Spleen (tissue), 11 donors: ENCODE measurements around the gene SMOC2. TPM values are rescaled to one million over a fixed set of nuclear protein-coding genes. Genes with fewer than 3 reads are reported as not detected.

Experiments used
- DNase-seq: peaks from one replicate; pipeline ENCODE4 v3.0.0-alpha.2; 2020
- H3K27ac ChIP-seq, 8 donors: fragments of 200-600 bp; sonication (generic) in 7 of 8; 1 replicate in 4 of 8; 2 replicates in 4 of 8; pipeline versions ENCODE4 v1.5.0 to v1.8.0; 2016 to 2021; ENCODE audit warnings: inconsistent platforms in 4 of 8, mild to moderate bottlenecking in 4 of 8, moderate library complexity in 1 of 8
- H3K27me3 ChIP-seq, 7 donors: fragments of 200-600 bp; sonication (generic) in 6 of 7; replicated peaks in 1 of 7; 1 replicate in 4 of 7; 2 replicates in 3 of 7; pipeline versions ENCODE4 v1.5.0 to v1.8.0; 2016 to 2021; ENCODE audit warnings: inconsistent platforms in 3 of 7, mild to moderate bottlenecking in 1 of 7
- H3K36me3 ChIP-seq, 6 donors: fragments of 200-600 bp; sonication (generic) in 5 of 6; 1 replicate in 4 of 6; 2 replicates in 2 of 6; pipeline versions ENCODE4 v1.5.0 to v1.8.0; 2016 to 2021; ENCODE audit warnings: inconsistent platforms in 2 of 6
- H3K4me1 ChIP-seq, 6 donors: fragments of 200-600 bp; sonication (generic) in 5 of 6; 1 replicate in 3 of 6; 2 replicates in 3 of 6; pipeline versions ENCODE4 v1.5.0 to v1.8.0; 2016 to 2021; ENCODE audit warnings: inconsistent platforms in 3 of 6
- H3K4me3 ChIP-seq, 8 donors: fragments of 200-600 bp; sonication (generic) in 7 of 8; 1 replicate in 4 of 8; 2 replicates in 4 of 8; pipeline versions ENCODE4 v1.5.0 to v1.8.0; 2016 to 2021; ENCODE audit warnings: inconsistent platforms in 4 of 8, mild to moderate bottlenecking in 4 of 8, moderate library complexity in 2 of 8
- H3K9me3 ChIP-seq, 8 donors: fragments of 200-600 bp; sonication (generic) in 7 of 8; 1 replicate in 4 of 8; 2 replicates in 4 of 8; pipeline versions ENCODE4 v1.5.0 to v1.8.0; 2016 to 2021; ENCODE audit warnings: inconsistent platforms in 4 of 8
- POLR2A ChIP-seq, 3 donors: fragments of 450-650 bp; IDR thresholded peaks; one replicate each; pipeline ENCODE4 v1.5.1; 2017; ENCODE audit warnings: antibody characterized with exemption in 3 of 3, mild to moderate bottlenecking in 1 of 3
- POLR2AphosphoS5 ChIP-seq, 3 donors: sonication (generic); formaldehyde crosslinking; IDR thresholded peaks; one replicate each; pipeline ENCODE4 v1.5.1; 2017; ENCODE audit warnings: antibody characterized with exemption in 3 of 3
- WGBS, 5 donors: extraction: QIAGEN DNeasy Blood & Tissue Kit in 3 of 5; methylation state at CpG; one replicate each; pipeline versions ENCODE4 v1.1.5 to v1.1.7; 2013 to 2018; 5-methylcytosine and 5-hydroxymethylcytosine counted together
- intact Hi-C: fragments of 100-400 bp; cut with DNase I; formaldehyde crosslinking; loops from one replicate; pipeline ENCODE4 v1.15.0; 2023; ENCODE audit warnings: low total_unique reads
- polyA plus RNA-seq, 3 donors: library from polyadenylated mRNA; stranded (reverse); fragments of 200-250 nt; gene quantifications; one replicate each; pipeline ENCODE4 v1.2.1, GENCODE V29; 2013
- total RNA-seq, 7 donors: library from RNA; depleted of rRNA in 3 of 7; stranded (reverse); fragments of >200 nt in 3 of 7; fragmentation: NEBNext Ultra II Directional in 4 of 7; extraction: Animal tissue kit (Norgen Biotek cat#: 25700) in 4 of 7; gene quantifications; one replicate each; pipeline versions ENCODE4 v1.1.0 to v1.2.1, GENCODE V29; 2016 to 2021
- TF ChIP-seq, protein P1 (sequence below), 11 experiments: fragments of 200-600 bp in 7 of 11; fragments of 450-650 bp in 4 of 11; sonication (generic) in 4 of 11; IDR thresholded peaks in 8 of 11; conservative IDR thresholded peaks in 3 of 11; 1 replicate in 7 of 11; 2 replicates in 4 of 11; pipeline versions ENCODE4 v1.4.0 to v1.8.0; 2016 to 2021; ENCODE audit warnings: antibody characterized with exemption in 11 of 11, inconsistent platforms in 4 of 11, mild to moderate bottlenecking in 1 of 11
- donor health status: healthy with polysubstance abuse.
- donor health status: DM: no; HTN: no; CAD: no; lungs with moderate emphysema.
- donor health status: DM: no; HTN: no; CAD: no.
- donor health status: Bipolar disorder and iron deficiency.
- donor health status: healthy.
- donor health status: DM: no; HTN: no; CAD: no.
- donor health status: DM: yes; HTN: yes; CAD: no.

Gene SMOC2
- total and polyA plus RNA-seq, 10 donors, result 0.94 to 7.6 (median 1.8) TPM

DNA sequence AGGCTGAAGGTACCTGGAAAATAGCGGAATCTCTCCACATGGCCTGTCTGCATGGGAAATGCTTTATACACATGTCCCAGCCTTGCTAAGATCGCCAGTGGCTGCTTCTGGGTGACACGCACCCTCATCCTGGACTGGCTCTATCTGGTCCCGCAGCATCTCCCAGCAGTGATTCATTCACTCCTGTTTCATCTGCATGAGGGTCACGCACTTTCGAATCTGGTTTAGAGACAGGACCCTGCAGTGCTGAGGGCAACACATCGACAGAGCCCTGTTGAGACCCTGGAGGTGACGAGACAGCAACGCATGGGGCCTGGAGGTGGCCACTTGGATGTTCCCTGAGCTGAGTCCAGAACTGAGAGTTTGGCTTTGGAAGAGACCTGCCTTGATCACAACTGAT lies 136.5 kb downstream of the SMOC2 start:
- WGBS, 5 donors, result 77 to 87% (median 82%) methylated on average over 9 of the region's 9 CpGs
- intact Hi-C loops, result no loop called here

DNA sequence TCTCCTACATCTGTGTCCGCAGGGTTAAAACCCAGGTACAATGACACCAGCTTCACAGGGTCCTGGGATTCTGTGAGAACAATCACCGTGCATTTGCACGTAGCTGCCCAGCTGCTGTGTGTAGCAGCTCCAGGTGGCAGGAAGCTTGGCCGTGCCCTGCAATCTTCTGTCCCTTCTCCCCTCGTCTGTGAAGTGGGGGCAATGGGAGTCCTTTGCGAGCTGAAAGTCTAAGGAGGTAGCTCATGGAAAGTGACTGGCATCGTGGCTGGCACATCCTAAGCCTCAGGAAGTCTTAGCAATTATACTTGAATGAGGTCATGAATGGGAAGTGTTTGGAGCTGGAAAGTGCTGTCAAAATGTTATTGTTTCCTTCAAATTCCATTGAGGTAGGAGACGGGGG lies 137.1 kb downstream of the SMOC2 start:
- H3K4me3 ChIP-seq, result no peak overlapping the region
- no peaks in the 10 kb centered on the region for H3K36me3 ChIP-seq
- H3K4me1 ChIP-seq, result no peaks in the 10 kb centered on the region
- DNase-seq, result no peak
- H3K27ac ChIP-seq, result no peak overlapping the region
- TF ChIP-seq, protein P1, sequence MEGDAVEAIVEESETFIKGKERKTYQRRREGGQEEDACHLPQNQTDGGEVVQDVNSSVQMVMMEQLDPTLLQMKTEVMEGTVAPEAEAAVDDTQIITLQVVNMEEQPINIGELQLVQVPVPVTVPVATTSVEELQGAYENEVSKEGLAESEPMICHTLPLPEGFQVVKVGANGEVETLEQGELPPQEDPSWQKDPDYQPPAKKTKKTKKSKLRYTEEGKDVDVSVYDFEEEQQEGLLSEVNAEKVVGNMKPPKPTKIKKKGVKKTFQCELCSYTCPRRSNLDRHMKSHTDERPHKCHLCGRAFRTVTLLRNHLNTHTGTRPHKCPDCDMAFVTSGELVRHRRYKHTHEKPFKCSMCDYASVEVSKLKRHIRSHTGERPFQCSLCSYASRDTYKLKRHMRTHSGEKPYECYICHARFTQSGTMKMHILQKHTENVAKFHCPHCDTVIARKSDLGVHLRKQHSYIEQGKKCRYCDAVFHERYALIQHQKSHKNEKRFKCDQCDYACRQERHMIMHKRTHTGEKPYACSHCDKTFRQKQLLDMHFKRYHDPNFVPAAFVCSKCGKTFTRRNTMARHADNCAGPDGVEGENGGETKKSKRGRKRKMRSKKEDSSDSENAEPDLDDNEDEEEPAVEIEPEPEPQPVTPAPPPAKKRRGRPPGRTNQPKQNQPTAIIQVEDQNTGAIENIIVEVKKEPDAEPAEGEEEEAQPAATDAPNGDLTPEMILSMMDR (IDR thresholded peaks at IDR 0.05 in 8 of 11, conservative IDR thresholded peaks at IDR 0.05 in 3 of 11), result no peak
- TF ChIP-seq POLR2AphosphoS5 (IDR thresholded peaks at IDR 0.05) (no peak), POLR2A (IDR thresholded peaks at IDR 0.05) (no peak)
- 53 to 66% (median 55%) methylated on average over 5 to 8 of the region's 8 CpGs for WGBS, 5 donors
- peaks cover 0 to 7% (median 0%) of the 10 kb centered on the region in 7 donors for H3K27me3 ChIP-seq
- peaks cover 0 to 3% (median 0%) of the 10 kb centered on the region in 8 donors for H3K9me3 ChIP-seq
- intact Hi-C loops, result no loop called here

More for the DNA sequence above, 136.5 kb downstream of the SMOC2 start:
- Histone ChIP-seq H3K27me3 (peaks cover 0 to 7% (median 0%) of the 10 kb centered on the region in 7 donors), H3K36me3 (no peaks in the 10 kb centered on the region), H3K27ac (no peak overlapping the region), H3K4me1 (no peaks in the 10 kb centered on the region), H3K4me3 (no peak overlapping the region), H3K9me3 (peaks cover 0 to 3% (median 0%) of the 10 kb centered on the region in 8 donors)
- TF ChIP-seq, protein P1 (IDR thresholded peaks at IDR 0.05 in 8 of 11, conservative IDR thresholded peaks at IDR 0.05 in 3 of 11), result no peak
- no peak for TF ChIP-seq POLR2A (IDR thresholded peaks at IDR 0.05)
- no peak for TF ChIP-seq POLR2AphosphoS5 (IDR thresholded peaks at IDR 0.05)
- no peak for DNase-seq

DNA sequence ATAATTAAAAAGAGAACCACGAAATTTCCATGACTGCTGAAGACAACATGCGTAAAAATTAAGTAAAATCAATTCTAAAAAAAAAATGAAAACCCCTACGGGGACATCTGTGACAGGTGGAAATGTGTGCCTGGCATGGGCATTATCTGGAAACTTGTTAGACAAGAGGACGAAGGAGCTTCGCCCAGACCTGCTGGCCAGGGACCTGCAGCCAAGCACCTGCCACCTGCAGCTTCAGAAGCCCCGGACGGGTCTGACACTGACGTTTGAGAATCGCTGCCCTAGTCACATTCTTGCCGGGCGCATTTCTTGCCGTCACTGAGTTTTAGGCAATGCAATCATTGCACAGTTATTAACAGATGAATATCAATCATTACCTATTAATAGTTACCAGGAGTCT lies 140.3 kb downstream of the SMOC2 start:
- no peak for DNase-seq
- intact Hi-C loops, result no loop called here
- Histone ChIP-seq H3K9me3 (no peaks in the 10 kb centered on the region), H3K36me3 (no peaks in the 10 kb centered on the region), H3K4me1 (no peaks in the 10 kb centered on the region), H3K4me3 (no peak overlapping the region), H3K27ac (no peak overlapping the region), H3K27me3 (peaks cover 0 to 5% (median 0%) of the 10 kb centered on the region in 7 donors)
- WGBS, 5 donors, result 85 to 93% (median 88%) methylated on average over 12 of the region's 12 CpGs
- no peak for TF ChIP-seq POLR2A (IDR thresholded peaks at IDR 0.05)
- TF ChIP-seq POLR2AphosphoS5 (IDR thresholded peaks at IDR 0.05), result no peak
- TF ChIP-seq, protein P1 (IDR thresholded peaks at IDR 0.05 in 8 of 11, conservative IDR thresholded peaks at IDR 0.05 in 3 of 11), result no peak

DNA sequence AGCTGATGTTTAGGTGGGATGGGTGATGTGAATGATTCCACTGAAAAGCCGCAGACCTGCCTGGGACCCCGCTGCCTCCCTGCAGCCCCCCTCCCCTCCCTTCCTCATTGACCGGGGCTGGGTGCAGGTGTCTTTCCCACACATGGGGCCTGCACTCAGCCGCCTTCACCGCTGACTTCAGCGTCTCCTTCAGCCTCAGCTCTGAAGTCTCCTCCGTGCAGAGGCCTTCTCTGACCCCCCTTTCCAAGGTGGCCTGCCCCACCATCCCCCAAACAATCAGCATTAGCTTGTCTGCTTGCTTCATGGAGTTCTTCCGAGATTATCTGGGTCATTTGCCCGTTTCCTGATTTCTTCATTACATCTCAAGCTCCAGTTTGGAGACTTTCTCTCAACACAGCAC lies 140.7 kb downstream of the SMOC2 start:
- TF ChIP-seq POLR2A (IDR thresholded peaks at IDR 0.05) (no peak), POLR2AphosphoS5 (IDR thresholded peaks at IDR 0.05) (no peak)
- TF ChIP-seq, protein P1 (IDR thresholded peaks at IDR 0.05 in 8 of 11, conservative IDR thresholded peaks at IDR 0.05 in 3 of 11), result no peak
- Histone ChIP-seq H3K36me3 (no peaks in the 10 kb centered on the region), H3K27ac (no peak overlapping the region), H3K27me3 (peaks cover 0 to 5% (median 0%) of the 10 kb centered on the region in 7 donors), H3K4me3 (no peak overlapping the region), H3K9me3 (no peaks in the 10 kb centered on the region), H3K4me1 (no peaks in the 10 kb centered on the region)
- 76 to 84% (median 82%) methylated on average over 9 of the region's 9 CpGs for WGBS, 5 donors
- DNase-seq, result no peak
- intact Hi-C loops, result no loop called here
